ENCODE results near the gene POTEF.
"Not testable (repeated sequence)": the region's sequence is repeated elsewhere in the genome, so short reads cannot be mapped to it uniquely, and the experiment has no call there.

DNA sequence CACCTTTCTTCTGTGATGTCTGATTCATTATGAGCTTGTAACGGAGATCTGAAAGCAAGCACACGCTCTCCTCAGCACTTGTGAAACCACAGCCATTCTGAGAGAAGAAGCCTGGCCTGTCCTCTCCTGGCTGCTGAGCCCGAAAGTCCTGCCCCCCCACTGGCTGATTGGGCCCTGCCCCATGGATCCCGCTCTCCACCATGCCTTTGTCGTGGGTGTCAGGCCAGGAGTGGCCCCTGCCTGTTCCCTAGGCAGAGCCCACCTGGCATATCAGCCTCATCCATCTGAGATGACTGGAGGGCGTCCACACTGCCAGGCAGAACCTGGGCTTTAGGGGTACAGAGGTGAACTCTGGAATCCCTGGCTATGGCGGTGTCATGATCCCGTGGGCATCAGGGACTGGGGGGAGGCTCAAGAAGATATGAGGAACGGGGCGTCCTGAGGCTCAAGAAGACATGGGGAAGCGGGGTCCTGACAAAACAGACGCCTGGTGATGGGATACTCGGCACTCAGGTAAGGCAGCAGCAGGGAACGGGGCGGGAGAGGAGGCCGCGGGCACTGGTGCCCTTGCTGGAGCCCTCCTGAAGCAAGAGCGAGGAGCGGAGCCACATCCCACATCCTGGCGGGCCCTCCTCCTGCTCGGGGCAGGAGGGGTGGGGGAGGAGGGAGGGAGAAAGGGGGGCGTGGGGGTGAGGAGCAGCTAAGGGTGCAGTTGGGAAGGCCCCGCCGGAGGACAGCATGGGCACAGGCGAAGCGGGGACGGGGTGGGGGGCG, 14.4 kb upstream of the POTEF start:
- not testable (repeated sequence) for TF ChIP-seq POLR2A (IDR thresholded peaks at IDR 0.05; ENCODE audit: low read length); GATA1 (IDR thresholded peaks at IDR 0.05; ENCODE audit: low read depth, low read length)

All from erythroblast (primary cell).